HEK293T (cell line): Measurements from ENCODE around the gene CHD2.

ENCODE experiments used
- ARNT ChIP-seq: fragments of 450-650 bp; IDR thresholded peaks from 2 replicates; pipeline ENCODE4 v1.6.1; 2017; ENCODE audit warnings: mild to moderate bottlenecking
- FOXM1 ChIP-seq: fragments of 450-650 bp; IDR thresholded peaks from 2 replicates; pipeline ENCODE4 v1.6.1; 2017; ENCODE audit warnings: mild to moderate bottlenecking, borderline replicate concordance
- NFRKB ChIP-seq: fragments of 450-650 bp; IDR thresholded peaks from 2 replicates; pipeline ENCODE4 v1.6.1; 2016; ENCODE audit warnings: mild to moderate bottlenecking, moderate library complexity
- PKNOX1 ChIP-seq: fragments of 450-650 bp; IDR thresholded peaks from 2 replicates; pipeline ENCODE4 v1.6.1; 2016
- SP1 ChIP-seq: fragments of 450-650 bp; IDR thresholded peaks from 2 replicates; pipeline ENCODE4 v1.6.1; 2017
- TARDBP ChIP-seq: fragments of 450-650 bp; IDR thresholded peaks from 2 replicates; pipeline ENCODE4 v1.6.1; 2016

GRCh38 chr15:93017526-93017925, 117.4 kb downstream of the CHD2 start:
- TF ChIP-seq ARNT (no peak), FOXM1 (no peak), TARDBP (no peak), SP1 (no peak), PKNOX1 (no peak), NFRKB (no peak)
